ENCODE results near the gene PCDH15. TPM values are rescaled to one million over a fixed set of nuclear protein-coding genes. Genes with fewer than 3 reads are reported as not detected.

Gene PCDH15
- total RNA-seq, 1 donor from 2014 or later, result 0.25 TPM

- H3K36me3 ChIP-seq, result no peaks in the 10 kb centered on the region
- no peaks in the 10 kb centered on the region for H3K27me3 ChIP-seq
- H3K4me1 ChIP-seq, result no peaks in the 10 kb centered on the region
- H3K4me3 ChIP-seq, result no peak overlapping the region
- no peak for DNase-seq (ENCODE audit: extremely low spot score in 2 of 2)
- intact Hi-C loops (cut with DNase I), result no loop called here
- TF ChIP-seq POLR2A (IDR thresholded peaks at IDR 0.05), result no peak
- no peak for TF ChIP-seq CTCF (IDR thresholded peaks at IDR 0.05)
- TF ChIP-seq POLR2AphosphoS5 (IDR thresholded peaks at IDR 0.05; ENCODE audit: insufficient read depth in 1 of 2, low read depth in 1 of 2), result no peak
- no peaks in the 10 kb centered on the region for H3K9me3 ChIP-seq
- no peak overlapping the region for H3K27ac ChIP-seq
These were observed 241.5 kb downstream of the PCDH15 start for GRCh38 chr10:54559498-54559897.

GRCh38 chr10:54554028-54554427 is 247.0 kb downstream of the PCDH15 start:
- Histone ChIP-seq H3K4me3 (no peak overlapping the region), H3K9me3 (no peaks in the 10 kb centered on the region), H3K27me3 (no peaks in the 10 kb centered on the region), H3K36me3 (no peaks in the 10 kb centered on the region), H3K4me1 (no peaks in the 10 kb centered on the region), H3K27ac (no peak overlapping the region)
- DNase-seq (ENCODE audit: extremely low spot score in 2 of 2), result no peak
- intact Hi-C loops (cut with DNase I), result no loop called here
- no peak for TF ChIP-seq POLR2AphosphoS5 (IDR thresholded peaks at IDR 0.05; ENCODE audit: insufficient read depth in 1 of 2, low read depth in 1 of 2)
- no peak for TF ChIP-seq CTCF (IDR thresholded peaks at IDR 0.05)

GRCh38 chr10:54550016-54550415 is 251.0 kb downstream of the PCDH15 start:
- Histone ChIP-seq H3K4me1 (no peaks in the 10 kb centered on the region), H3K9me3 (no peaks in the 10 kb centered on the region), H3K36me3 (no peaks in the 10 kb centered on the region), H3K27me3 (no peaks in the 10 kb centered on the region), H3K27ac (no peak overlapping the region), H3K4me3 (no peak overlapping the region)
- no peak for DNase-seq (ENCODE audit: extremely low spot score in 2 of 2)
- no peak for TF ChIP-seq CTCF (IDR thresholded peaks at IDR 0.05)
- no peak for TF ChIP-seq POLR2A (IDR thresholded peaks at IDR 0.05)
- TF ChIP-seq POLR2AphosphoS5 (IDR thresholded peaks at IDR 0.05; ENCODE audit: insufficient read depth in 1 of 2, low read depth in 1 of 2), result no peak
- intact Hi-C loops (cut with DNase I), result no loop called here

- intact Hi-C loops (cut with DNase I), result no loop called here
- no peak overlapping the region for H3K27ac ChIP-seq
- H3K9me3 ChIP-seq, result no peaks in the 10 kb centered on the region
- no peaks in the 10 kb centered on the region for H3K4me1 ChIP-seq
- no peaks in the 10 kb centered on the region for H3K27me3 ChIP-seq
- H3K4me3 ChIP-seq, result no peak overlapping the region
- no peak for TF ChIP-seq POLR2AphosphoS5 (IDR thresholded peaks at IDR 0.05; ENCODE audit: insufficient read depth in 1 of 2, low read depth in 1 of 2)
- TF ChIP-seq POLR2A (IDR thresholded peaks at IDR 0.05), result no peak
- TF ChIP-seq CTCF (IDR thresholded peaks at IDR 0.05), result no peak
- no peaks in the 10 kb centered on the region for H3K36me3 ChIP-seq
- no peak for DNase-seq (ENCODE audit: extremely low spot score in 2 of 2)
These were observed 269.7 kb downstream of the PCDH15 start for GRCh38 chr10:54531296-54531695.

- intact Hi-C loops (cut with DNase I), result no loop called here
- Histone ChIP-seq H3K27ac (no peak overlapping the region), H3K9me3 (no peaks in the 10 kb centered on the region), H3K4me1 (no peaks in the 10 kb centered on the region), H3K4me3 (no peak overlapping the region), H3K36me3 (no peaks in the 10 kb centered on the region), H3K27me3 (no peaks in the 10 kb centered on the region)
- TF ChIP-seq CTCF (IDR thresholded peaks at IDR 0.05) (no peak), POLR2A (IDR thresholded peaks at IDR 0.05) (no peak), POLR2AphosphoS5 (IDR thresholded peaks at IDR 0.05; ENCODE audit: insufficient read depth in 1 of 2, low read depth in 1 of 2) (no peak)
- no peak for DNase-seq (ENCODE audit: extremely low spot score in 2 of 2)
These were observed 270.7 kb downstream of the PCDH15 start for GRCh38 chr10:54530299-54530698.
